HL-60 (cell line): Measurements from ENCODE around the gene NRXN3.

Experiments used
- DNase-seq, 2 experiments: peaks; one replicate each; pipeline ENCODE4 v3.0.0-alpha.2; 2010 to 2020; ENCODE audit warnings: low read depth in 1 of 2, low spot score in 1 of 2
- H3K27ac ChIP-seq: fragments of 250-450 bp; sonication (Bioruptor Pico); replicated peaks from 2 replicates; pipeline ENCODE4 v1.5.1; 2020; ENCODE audit warnings: mild to moderate bottlenecking, moderate library complexity
- H3K27me3 ChIP-seq: fragments of 250-450 bp; sonication (Bioruptor Pico); 2 replicates; pipeline ENCODE4 v1.5.1; 2021; ENCODE audit warnings: mild to moderate bottlenecking, moderate library complexity; ENCODE audit not compliant: insufficient read depth, poor library complexity, severe bottlenecking
- H3K4me3 ChIP-seq: replicated peaks from 2 replicates; pipeline ENCODE4 v1.5.1; 2011; ENCODE audit warnings: mild to moderate bottlenecking, control low read depth, low read length; ENCODE audit not compliant: insufficient read depth
- GABPA ChIP-seq: IDR thresholded peaks from 2 replicates; pipeline ENCODE4 v1.6.1; 2012; ENCODE audit warnings: low read depth
- POLR2AphosphoS5 ChIP-seq: IDR thresholded peaks from 2 replicates; pipeline ENCODE4 v1.6.1; 2012; ENCODE audit warnings: low read depth
- SPI1 ChIP-seq: IDR thresholded peaks from 2 replicates; pipeline ENCODE4 v1.6.1; 2012; ENCODE audit warnings: low read depth, mild to moderate bottlenecking, borderline replicate concordance
- TF ChIP-seq, protein P1 (sequence below): IDR thresholded peaks from 2 replicates; pipeline ENCODE4 v1.6.1; 2012; ENCODE audit warnings: low read depth; ENCODE audit not compliant: insufficient replicate concordance
- TF ChIP-seq, protein P2 (sequence below): IDR thresholded peaks from one replicate; pipeline ENCODE4 v1.5.1; 2011; ENCODE audit warnings: low read length, control low read depth, inconsistent platforms; ENCODE audit not compliant: insufficient read depth

The NRXN3 gene

DNA sequence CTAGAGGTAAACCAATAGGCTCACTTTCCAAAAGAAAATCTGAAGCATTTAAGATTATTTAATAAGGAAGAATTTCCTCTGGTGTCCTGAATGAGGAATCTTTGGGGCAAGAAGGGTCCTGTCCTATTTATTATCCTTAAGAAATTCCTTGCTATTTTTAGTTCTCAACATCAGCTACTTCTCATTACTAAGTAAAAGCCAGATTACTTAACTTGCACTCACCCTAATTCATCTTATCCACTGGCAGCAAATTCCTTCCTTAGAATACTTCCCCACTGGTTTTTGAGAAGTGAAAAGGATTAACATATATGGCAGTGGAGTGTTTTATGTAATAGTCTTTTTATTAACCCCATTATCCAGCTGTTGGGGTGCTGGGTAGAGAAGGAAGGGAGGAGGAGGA is 1273.4 kb downstream of the NRXN3 start:
- DNase-seq = no peak
- no peak for TF ChIP-seq GABPA
- TF ChIP-seq, protein P1, sequence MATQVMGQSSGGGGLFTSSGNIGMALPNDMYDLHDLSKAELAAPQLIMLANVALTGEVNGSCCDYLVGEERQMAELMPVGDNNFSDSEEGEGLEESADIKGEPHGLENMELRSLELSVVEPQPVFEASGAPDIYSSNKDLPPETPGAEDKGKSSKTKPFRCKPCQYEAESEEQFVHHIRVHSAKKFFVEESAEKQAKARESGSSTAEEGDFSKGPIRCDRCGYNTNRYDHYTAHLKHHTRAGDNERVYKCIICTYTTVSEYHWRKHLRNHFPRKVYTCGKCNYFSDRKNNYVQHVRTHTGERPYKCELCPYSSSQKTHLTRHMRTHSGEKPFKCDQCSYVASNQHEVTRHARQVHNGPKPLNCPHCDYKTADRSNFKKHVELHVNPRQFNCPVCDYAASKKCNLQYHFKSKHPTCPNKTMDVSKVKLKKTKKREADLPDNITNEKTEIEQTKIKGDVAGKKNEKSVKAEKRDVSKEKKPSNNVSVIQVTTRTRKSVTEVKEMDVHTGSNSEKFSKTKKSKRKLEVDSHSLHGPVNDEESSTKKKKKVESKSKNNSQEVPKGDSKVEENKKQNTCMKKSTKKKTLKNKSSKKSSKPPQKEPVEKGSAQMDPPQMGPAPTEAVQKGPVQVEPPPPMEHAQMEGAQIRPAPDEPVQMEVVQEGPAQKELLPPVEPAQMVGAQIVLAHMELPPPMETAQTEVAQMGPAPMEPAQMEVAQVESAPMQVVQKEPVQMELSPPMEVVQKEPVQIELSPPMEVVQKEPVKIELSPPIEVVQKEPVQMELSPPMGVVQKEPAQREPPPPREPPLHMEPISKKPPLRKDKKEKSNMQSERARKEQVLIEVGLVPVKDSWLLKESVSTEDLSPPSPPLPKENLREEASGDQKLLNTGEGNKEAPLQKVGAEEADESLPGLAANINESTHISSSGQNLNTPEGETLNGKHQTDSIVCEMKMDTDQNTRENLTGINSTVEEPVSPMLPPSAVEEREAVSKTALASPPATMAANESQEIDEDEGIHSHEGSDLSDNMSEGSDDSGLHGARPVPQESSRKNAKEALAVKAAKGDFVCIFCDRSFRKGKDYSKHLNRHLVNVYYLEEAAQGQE = no peak
- no peak for TF ChIP-seq SPI1
- no peak for TF ChIP-seq POLR2AphosphoS5
- TF ChIP-seq, protein P2, sequence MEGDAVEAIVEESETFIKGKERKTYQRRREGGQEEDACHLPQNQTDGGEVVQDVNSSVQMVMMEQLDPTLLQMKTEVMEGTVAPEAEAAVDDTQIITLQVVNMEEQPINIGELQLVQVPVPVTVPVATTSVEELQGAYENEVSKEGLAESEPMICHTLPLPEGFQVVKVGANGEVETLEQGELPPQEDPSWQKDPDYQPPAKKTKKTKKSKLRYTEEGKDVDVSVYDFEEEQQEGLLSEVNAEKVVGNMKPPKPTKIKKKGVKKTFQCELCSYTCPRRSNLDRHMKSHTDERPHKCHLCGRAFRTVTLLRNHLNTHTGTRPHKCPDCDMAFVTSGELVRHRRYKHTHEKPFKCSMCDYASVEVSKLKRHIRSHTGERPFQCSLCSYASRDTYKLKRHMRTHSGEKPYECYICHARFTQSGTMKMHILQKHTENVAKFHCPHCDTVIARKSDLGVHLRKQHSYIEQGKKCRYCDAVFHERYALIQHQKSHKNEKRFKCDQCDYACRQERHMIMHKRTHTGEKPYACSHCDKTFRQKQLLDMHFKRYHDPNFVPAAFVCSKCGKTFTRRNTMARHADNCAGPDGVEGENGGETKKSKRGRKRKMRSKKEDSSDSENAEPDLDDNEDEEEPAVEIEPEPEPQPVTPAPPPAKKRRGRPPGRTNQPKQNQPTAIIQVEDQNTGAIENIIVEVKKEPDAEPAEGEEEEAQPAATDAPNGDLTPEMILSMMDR = no peak
- Histone ChIP-seq H3K27ac (no peak overlapping the region), H3K4me3 (no peak overlapping the region), H3K27me3 (no peaks in the 10 kb centered on the region)

DNA sequence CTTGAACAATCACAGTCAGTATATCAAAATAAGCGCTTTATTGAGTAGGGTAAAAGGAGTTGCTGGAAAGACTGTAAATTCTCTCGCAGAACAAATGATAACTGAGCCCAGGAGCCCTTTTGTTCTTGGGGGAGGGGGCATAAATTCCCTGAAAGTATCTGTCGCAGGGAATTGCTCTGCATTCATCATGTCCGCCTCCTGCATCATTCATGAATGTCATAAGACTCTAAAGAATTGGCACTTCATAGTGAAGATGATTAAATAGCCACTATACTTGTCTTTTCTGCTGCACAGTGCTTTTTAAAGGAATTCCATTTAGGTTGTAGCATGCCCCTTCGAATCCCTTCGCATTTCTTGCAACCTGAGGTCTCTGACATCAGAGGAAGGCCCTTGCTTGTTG is 1278.8 kb downstream of the NRXN3 start:
- no peak for DNase-seq
- no peaks in the 10 kb centered on the region for H3K27me3 ChIP-seq
- H3K4me3 ChIP-seq = no peak overlapping the region
- H3K27ac ChIP-seq = no peak overlapping the region
- TF ChIP-seq, protein P1 = no peak
- no peak for TF ChIP-seq GABPA
- TF ChIP-seq POLR2AphosphoS5 = no peak
- no peak for TF ChIP-seq SPI1
- TF ChIP-seq, protein P2 = no peak

DNA sequence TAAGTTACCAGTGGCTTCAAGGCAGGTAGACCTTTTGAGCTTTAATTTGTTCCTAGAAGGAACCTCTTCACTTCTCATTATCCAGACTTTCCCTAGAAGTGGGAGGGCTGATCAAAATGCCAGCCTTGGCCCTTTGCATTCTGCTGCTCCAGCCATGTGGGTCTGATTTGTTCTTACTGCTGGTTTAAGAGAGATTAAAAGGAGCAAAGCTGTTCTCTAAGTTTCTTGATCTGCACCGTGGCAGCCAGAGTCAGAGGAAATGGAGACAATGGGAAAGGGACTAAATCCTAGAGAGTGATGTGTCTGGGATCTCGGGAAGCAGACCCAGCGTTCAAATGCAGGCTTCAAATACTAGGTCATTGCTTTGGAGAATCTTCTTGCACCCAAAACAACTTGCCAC is 1281.4 kb downstream of the NRXN3 start:
- no peak for TF ChIP-seq POLR2AphosphoS5
- no peak for TF ChIP-seq GABPA
- TF ChIP-seq SPI1 = no peak
- TF ChIP-seq, protein P1 = no peak
- TF ChIP-seq, protein P2 = no peak
- H3K27ac ChIP-seq = no peak overlapping the region
- DNase-seq = no peak
- no peak overlapping the region for H3K4me3 ChIP-seq
- H3K27me3 ChIP-seq = no peaks in the 10 kb centered on the region
